DMS153 (cell line): ENCODE measurements around the gene CD28.

Experiments
- DNase-seq: peaks from one replicate; lab custom pipeline; 2025; lab: John Stamatoyannopoulos, UW

CD28 gene

DNA sequence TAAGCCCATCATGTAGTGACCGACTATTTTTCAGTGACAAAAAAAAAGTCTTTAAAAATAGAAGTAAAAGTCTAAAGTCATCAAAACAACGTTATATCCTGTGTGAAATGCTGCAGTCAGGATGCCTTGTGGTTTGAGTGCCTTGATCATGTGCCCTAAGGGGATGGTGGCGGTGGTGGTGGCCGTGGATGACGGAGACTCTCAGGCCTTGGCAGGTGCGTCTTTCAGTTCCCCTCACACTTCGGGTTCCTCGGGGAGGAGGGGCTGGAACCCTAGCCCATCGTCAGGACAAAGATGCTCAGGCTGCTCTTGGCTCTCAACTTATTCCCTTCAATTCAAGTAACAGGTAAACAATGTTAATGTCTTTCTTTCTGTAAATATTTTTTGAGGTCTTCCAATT, at the start of gene CD28:
Gene CD28, plus strand, starts transcription at position 237 of the 400 bp plus-strand sequence. Its CDS starts 58 bp downstream, at position 295.
- no peak for DNase-seq

DNA sequence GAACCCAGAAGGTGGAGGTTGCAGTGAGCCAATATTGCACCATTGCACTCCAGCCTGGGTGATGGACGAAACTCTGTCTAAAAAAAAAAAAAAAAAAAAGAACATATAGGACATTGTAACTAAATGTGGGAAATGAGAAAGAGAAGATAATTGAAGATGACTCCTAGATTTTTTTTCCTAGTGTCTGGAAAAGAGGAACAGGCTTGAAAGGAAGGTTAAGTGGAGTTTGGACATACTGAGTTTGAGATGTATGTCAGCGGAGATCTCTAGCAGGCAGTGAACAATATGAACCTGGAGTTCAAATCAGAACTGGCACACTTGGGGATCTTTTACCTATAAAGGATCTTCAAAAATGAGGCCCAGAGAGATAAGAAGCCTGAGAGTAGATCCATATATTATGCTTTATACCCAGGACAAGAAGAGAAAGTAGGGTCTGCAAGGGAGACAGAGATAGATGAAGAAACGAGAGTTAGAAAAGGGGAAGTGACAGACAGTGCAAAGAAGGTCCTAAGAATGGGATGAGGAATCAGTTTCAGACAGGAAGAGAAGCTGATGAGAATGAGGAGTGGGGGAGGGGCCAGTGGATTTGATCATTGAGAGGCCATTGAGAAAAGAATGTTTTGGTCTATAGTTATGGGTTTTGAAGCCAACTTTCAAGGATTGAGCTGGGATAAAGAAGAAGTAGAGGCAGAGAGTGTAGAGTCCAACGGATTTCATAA, 46.9 kb upstream of the CD28 start:
- DNase-seq, result no peak

DNA sequence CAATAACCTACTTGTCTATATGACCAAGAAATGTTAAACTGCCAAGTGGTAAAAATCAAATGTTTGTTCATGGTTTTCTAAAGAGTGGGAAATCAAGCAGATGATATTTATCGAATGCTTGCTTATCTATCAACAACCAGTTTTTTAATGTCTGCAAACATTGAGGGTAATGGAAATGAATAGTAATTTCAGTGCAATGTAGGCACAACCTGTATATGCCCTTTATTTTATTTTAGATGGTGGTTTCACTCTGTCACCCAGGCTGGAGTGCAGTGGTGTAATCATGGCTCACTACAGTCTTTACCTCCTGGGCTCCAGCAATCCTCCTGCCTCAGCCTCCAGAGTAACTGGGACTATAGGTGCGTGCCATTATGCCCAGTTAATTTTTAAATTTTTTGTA, 46.0 kb upstream of the CD28 start:
- no peak for DNase-seq

DNA sequence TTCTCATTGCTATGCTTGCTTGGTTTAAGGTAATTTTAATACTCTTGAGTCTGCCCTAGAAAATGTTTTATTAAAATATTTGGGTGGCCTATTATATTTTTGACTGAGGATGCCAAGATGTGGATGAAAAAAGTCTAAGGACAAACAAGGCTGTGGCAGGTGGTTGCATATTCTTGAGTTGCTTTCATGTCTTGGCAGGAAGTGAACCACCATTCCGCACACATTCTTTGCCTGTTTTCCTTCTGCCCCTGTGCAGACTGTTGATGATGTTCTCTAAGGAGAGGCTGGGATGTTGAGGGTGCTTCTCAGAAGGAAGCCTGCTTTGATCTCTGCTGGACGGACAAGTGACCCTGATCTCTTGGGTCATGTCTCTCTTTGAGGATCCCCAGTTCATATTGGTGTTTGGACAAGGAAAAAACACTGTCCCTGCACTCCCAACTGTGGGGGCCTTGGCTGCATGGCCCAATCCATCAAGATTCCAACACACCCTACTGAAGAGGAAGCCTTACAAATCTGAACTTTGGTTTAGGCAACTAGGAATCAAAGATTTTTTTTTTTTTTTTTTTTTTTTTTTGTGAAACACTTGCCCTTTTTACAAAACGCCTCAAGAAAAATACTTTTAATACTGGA, 45.0 kb upstream of the CD28 start:
- DNase-seq, result no peak

DNA sequence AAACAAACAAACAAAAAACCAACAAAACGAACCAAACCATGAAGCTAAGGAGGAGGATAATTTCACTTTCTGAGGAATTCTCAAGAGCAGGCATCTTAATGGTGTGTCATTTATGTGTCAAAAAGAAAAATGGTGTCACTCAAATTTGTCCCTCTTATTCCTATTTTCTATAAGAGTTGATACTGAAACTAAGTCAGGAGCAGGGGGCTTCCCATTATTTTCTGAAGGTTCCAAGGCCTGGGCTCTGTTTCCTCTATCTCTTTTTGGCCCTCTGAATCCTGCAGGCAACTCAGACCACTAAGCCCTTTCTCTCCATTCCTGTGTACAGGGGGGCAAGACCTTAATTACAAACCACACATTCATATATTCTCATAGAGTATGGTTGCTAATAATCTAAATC, 44.0 kb upstream of the CD28 start:
- no peak for DNase-seq

DNA sequence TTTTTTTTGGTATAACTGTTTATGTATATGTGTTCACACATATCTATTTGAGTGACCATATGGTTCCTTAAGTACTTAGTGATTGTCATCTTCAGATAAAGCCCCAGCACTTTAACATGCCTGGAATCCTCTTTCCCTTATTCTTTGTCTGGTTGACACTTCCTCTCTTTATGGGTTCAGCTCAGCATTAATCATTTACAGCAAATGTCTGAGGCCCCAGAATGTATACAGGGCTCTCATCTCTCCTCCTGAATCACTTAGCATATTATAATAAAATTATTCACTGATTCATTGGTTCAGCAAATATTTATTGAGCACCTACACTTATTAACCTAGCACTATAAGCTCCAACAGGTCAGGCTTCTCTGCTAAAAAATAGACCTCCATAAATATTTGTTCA, 43.5 kb upstream of the CD28 start:
- DNase-seq, result no peak

DNA sequence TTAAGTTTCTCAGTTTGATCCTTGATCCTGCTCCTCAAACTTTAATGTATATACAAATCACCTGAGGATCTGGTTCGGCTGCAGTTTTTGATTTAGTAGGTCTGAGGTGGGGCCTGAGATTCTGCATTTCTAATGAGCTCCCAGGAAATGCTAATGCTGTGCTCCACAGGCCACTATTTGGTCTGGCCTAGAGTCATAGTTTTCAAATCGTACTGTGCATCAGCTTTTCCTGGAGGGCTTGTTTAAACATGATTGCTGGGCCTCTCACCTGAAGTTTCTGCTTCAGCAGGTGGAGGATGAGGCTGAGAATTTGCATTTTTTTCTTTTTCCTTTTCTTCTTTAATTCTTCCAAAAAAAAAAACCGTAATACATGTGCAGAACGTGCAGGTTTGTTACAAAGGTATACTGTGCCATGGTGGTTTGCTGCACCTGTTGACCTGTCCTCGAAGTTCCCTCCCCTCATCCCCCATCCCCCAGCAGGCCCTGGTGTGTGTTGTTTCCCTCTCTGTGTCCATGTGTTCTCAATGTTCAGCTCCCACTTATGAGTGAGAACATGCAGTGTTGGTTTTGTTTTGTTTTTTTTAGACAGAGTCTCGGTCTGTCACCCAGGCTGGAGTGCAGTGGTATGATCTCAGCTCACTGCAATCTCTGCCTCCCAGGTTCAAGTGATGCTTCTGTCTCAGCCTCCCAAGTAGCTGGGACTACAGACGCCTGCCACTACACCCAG, 42.2 kb upstream of the CD28 start:
- no peak for DNase-seq

DNA sequence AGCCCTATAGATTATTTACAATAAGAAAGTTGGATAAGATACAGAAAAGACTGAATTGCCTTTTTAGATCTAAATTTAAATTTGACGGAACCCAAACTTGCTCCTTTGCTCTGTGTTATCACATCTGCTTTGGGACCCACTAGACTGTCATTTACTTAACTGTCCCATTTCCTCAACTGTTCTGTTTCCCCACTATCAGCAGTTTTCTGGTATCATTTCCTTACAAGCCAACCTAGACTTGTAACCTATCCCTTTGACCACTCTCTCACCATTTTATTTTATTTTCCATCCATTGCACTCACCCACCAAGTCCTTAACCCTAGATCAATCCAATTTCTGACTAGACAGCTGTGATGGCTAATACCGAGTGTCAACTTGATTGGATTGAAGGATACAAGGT, 38.6 kb upstream of the CD28 start:
- DNase-seq, result no peak

DNA sequence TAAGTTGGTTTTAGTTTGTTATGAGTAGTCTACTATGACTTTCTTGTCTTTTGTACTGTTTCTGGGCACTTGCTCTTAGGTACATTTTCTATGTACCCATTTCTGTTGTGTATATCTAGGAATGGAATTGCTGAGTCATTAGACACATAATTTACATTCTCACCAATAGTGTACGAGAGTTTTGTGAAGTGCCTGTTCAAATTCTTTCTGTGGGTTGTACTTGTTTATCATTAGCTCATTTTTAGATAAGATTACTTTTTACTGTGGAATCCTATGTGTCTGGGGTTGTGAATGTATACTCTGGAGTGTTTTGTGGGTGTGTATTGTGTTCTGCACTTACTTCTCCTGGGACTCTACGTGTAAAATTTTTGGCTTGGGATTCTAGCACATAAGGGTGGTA, 36.6 kb upstream of the CD28 start:
- DNase-seq, result no peak

DNA sequence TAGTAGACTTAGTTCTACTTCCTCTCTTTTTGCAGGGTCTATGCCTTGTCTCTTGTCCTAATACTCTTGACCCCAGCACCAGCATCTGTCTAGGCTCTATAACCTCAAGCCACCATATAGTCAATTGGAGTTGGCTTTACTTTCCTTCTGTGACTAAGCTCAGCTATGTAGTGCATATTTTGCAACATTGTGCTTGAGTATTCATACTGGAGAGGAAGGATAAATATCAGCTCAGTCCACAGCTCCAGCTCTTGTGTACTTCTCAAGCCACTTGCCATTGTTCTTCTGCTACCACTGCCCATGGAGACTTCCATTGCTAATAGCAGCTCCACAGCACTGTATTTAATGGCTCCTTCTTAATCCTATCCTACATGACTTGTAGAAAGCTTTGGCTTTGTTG, 35.5 kb upstream of the CD28 start:
- no peak for DNase-seq

DNA sequence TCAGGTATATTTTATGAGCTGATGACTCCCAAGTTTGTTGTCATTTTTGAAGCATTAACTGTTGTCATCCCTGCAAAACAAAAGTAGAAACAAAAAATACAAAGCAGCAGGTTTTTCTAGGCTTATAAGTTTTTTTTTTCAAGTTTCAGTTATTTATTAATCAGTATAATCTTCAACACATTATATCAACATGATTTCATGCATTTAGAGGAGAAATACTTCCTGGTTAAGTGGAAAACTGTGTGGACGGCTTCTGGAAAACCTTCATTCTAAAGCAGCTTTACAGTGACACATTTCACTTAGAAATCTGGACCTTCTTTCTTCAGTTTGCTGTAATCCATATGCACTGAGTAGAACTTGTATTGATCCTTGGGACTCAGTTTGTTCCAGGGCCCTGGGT, 34.6 kb upstream of the CD28 start:
- DNase-seq, result no peak

DNA sequence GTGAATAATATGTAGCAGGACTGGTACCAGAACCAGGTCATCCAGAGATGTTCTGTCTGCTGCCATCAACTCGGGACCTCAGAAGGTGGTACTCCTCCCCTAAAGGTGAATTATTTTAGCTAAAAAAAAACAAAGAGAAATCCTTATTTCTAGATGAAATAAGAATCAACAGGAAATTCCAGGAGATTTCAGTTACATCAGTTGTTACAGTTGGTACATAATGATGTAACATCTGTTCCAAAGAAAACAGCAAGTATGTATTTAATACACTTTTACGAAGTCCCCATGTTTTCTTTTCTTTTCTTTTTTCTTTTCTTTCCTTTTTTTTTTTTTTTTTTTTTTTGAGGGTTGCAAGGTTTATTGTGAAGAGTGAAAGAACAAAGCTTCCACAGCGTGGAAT, 33.6 kb upstream of the CD28 start:
- DNase-seq, result no peak

DNA sequence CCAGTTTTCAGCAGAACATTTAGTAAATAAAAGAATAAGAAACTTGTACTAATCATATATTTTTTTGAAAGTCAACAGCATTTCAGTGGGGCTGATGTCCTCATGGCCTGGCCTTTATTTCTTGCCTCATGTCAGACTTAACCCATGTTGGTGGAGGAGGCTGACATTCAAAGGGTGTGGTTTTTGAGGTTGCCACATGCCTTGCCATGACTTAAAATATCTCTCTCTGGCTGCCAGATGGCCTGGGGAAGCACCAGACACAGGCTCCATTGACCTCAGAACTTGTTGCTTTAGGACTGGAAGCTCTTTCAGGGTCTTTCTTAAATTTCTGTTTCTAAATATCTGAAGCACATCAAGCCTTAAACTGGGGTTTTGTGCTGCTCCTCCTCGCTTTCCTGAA, 32.5 kb upstream of the CD28 start:
- DNase-seq, result no peak

DNA sequence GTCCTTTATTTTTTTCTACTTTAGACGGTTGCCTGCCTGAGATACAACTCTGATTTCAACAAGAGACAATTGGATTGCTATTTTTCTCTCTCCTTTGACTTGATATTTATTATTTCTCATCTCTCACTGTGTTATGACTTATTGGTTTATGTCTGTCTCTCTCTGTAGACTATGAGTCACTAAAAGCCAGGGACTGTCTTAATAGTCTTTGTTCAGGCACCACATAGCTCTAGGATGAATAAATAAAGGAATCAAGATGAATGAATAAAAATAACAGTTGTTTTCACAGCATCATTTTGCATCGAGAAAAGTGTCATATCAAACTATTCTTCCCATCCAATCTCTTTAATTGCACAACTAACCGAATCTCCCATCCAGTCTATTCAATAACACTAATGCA, 31.4 kb upstream of the CD28 start:
- no peak for DNase-seq

DNA sequence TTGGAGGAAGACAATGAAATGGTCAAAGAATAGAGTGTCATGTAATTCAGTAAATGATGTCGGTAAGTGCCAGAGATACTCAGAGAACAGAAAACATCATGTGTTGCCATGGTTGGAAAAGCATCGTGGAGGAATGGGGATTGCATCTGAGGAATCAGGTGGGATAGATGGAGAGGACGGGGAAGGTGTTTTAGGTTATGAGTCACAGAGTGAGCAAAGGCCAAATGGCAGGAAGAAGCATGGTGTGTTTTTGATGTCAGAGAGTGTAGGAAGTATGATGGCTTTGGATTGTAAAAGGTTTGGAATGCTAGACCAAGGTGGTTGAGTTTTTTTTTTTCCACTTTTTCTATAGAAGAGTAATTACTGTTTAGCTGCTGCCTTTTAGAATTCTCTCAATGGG, 27.5 kb upstream of the CD28 start:
- no peak for DNase-seq

DNA sequence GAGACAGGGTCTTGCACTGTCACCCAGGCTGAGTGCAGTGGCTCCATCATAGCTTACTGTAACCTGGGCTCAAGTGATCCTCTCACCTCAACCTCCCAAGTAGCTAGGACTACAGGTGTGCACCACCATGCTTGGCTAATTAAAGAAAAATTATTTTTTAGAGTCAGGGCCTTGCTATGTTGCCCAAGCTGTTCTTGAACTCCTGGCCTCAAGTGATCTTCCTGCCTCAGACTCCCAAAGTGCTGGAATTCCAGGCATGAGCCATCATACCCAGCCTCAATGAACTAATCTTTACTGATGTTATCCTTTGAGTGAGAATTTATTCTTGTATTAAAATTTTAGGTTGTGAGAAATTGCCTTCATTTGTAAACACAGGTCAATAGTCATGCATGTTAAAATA, 27.0 kb upstream of the CD28 start:
- no peak for DNase-seq

DNA sequence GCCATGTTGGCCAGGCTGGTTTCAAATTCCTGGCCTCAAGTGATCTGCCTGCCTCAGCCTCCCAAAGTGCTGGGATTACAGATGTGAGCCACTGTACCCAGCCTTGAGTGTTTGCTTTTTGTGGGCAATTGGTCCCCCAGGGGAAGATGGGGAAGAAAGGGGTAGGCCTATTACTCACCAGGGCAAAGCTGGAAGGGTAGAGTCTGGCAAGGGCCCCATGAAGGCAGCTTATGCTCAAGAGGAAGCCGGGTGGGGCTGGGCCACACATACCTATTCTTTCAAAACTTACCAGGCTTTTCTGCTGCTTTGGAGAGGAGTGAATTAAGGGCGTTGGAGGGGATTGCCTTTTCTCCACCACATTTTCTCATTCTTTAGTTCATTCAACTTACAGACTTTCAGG, 24.5 kb upstream of the CD28 start:
- DNase-seq, result no peak

DNA sequence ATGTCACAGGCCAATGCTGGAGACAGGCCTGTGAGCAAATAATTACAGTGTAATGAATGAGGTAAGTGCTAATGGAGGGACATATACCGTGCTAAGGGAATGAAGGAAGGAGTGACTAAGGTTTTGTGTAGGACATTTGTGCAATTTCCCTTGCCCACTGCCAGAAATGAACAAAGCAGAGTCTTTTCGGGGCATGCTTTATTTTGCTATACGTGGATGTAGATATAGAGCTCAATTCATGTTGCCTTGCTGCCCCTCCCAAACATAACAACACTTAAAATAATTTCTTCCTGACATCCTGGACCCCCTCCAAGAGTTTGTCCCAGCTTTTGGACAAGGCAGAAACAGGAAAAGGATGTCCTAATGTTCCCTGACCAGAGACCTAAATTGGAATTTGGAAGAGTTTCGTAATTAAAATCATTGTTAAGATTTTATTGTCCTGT, 23.7 kb upstream of the CD28 start:
- no peak for DNase-seq

DNA sequence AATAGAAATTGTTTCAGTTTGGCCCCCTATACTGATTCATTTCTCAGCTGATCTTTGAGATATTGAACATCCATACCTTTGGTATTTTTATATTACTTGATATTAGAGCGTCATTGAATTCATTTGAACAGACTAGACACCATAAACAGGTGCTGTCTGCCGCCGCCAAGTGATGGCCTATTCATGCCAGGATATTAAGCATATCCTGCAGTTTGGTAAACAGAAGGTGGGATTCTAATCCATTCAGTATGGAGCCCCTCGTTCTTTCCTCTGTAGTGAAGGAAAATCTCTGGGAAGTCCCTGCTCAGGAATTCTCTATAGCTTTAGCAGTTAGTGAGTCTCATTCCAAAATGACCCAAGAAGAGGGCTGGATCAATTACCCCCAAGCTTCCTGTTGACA, 23.0 kb upstream of the CD28 start:
- DNase-seq, result no peak

DNA sequence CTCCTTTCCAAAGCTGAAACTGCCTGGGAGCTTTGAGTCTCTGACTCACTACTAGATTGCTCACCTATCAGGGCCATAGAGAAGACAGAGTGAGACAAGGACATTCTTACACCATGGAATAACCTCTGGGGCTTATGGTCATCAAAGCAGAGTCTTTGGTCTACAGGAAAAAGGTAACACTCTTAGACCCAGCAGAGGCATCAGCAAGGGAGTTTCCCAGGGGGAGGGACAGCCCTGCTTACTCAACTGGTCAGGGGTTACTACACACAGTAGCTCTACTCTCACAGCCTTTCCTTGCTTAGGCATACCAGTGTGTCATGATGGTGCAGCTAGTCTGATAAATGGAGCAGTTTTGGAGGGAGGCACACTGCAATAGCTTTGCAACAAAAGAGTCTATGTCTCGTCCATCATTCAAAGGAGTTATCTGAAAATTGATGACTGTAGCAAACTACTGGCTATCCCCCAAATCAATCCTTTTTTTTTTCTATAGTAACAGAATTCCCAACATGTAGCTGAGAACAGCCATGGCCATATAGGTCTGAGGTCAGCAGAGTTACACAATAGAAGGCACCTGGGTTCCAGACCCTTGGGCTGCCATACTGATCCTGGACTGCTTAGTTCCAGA, 22.4 kb upstream of the CD28 start:
- no peak for DNase-seq

DNA sequence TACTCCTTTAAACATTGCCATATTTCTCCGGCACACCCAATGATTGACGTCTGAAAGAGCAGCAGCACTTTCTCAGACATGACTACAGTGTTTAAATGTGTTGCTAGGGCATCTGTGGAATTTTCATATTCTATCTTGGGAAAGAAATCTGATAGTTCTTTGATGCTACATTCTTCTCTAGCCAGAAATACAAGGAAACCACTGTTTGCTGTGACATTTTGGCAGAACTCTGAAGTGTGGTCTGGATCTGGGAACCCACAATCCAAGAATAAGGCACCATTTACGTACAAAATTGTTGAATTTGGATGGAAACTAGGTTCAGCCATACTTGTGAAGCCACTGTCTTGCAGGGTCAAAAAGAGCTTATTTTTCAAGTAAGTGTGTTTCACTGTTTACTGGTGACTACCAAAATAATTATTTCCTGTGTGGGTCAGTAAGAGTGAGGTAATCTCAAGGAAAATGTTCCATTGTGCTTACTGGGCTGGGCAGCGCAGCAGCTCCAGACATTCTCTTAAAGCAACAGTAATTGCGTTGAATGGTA, 21.3 kb upstream of the CD28 start:
- no peak for DNase-seq

DNA sequence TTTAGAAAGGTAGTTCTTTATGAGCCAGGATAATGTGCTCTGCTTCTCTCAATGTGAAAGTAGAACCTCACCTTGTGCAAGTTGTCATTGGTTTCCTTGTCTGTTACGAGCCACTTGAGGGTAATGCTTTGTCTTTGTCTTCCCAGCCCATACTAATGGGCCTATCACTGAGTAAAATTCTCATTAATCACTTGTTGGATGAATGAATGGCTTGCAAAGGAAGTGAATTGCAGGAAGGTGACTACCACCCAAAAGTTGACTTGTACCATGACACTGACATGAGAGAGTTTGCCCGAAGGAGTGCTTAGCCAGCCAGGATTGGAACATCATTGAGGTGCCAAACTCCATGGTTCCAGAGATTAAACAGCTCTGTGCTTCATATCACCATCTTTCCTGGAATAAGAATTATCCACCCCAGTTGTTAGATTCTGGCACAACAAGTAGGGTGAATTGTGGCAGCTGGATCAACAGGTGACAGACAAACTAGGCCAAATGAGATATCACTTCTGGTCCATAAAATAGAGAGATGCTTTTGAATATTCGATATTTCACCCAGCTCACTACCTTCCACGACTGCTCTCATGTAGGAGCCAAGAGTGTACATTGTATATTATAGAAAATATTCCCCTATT, 20.5 kb upstream of the CD28 start:
- DNase-seq, result no peak
